Neutrophil (primary cell): ENCODE results near the gene SLC15A3.

Experiments
- H3K27ac ChIP-seq: fragments of 200-600 bp; sonication (generic); 2 replicates; pipeline ENCODE4 v1.5.1; 2016; ENCODE audit warnings: mild to moderate bottlenecking, moderate library complexity
- H3K27me3 ChIP-seq: fragments of 200-600 bp; sonication (generic); 2 replicates; pipeline ENCODE4 v1.6.0; 2016; ENCODE audit warnings: mild to moderate bottlenecking
- H3K36me3 ChIP-seq: fragments of 200-600 bp; sonication (generic); 2 replicates; pipeline ENCODE4 v1.5.1; 2017
- H3K4me1 ChIP-seq, 2 experiments: fragments of 200-600 bp in 1 of 2; sonication (generic) in 1 of 2; 1 replicate in 1 of 2; 2 replicates in 1 of 2; pipeline versions ENCODE4 v1.5.1 to v1.6.1; 2013 to 2016; ENCODE audit warnings: low read depth in 1 of 2, low read length in 1 of 2, mild to moderate bottlenecking in 1 of 2, moderate library complexity in 1 of 2; ENCODE audit not compliant: control insufficient read depth in 1 of 2, insufficient read depth in 1 of 2
- H3K4me3 ChIP-seq, 2 experiments: fragments of 200-600 bp in 1 of 2; sonication (generic) in 1 of 2; 1 replicate in 1 of 2; 2 replicates in 1 of 2; pipeline ENCODE4 v1.5.1; 2013 to 2016; ENCODE audit warnings: low read depth in 1 of 2, low read length in 1 of 2, mild to moderate bottlenecking in 1 of 2, moderate library complexity in 1 of 2
- H3K9me3 ChIP-seq: fragments of 200-600 bp; sonication (generic); 2 replicates; pipeline ENCODE4 v1.5.1; 2016
- TF ChIP-seq, protein P1 (sequence below): fragments of 200-600 bp; sonication (generic); IDR thresholded peaks from 2 replicates; pipeline ENCODE4 v1.5.1; 2016; ENCODE audit warnings: antibody characterized with exemption

SLC15A3 gene

GRCh38 chr11:60921259-60921658 lies 30.7 kb downstream of the SLC15A3 start:
- Histone ChIP-seq H3K4me3 (no peak overlapping the region), H3K27ac (no peak overlapping the region), H3K9me3 (no peaks in the 10 kb centered on the region), H3K4me1 (peaks cover 0 to 6% of the 10 kb centered on the region in 2 experiments), H3K36me3 (peaks cover 27% of the 10 kb centered on the region), H3K27me3 (peaks cover 49% of the 10 kb centered on the region)
- TF ChIP-seq, protein P1, sequence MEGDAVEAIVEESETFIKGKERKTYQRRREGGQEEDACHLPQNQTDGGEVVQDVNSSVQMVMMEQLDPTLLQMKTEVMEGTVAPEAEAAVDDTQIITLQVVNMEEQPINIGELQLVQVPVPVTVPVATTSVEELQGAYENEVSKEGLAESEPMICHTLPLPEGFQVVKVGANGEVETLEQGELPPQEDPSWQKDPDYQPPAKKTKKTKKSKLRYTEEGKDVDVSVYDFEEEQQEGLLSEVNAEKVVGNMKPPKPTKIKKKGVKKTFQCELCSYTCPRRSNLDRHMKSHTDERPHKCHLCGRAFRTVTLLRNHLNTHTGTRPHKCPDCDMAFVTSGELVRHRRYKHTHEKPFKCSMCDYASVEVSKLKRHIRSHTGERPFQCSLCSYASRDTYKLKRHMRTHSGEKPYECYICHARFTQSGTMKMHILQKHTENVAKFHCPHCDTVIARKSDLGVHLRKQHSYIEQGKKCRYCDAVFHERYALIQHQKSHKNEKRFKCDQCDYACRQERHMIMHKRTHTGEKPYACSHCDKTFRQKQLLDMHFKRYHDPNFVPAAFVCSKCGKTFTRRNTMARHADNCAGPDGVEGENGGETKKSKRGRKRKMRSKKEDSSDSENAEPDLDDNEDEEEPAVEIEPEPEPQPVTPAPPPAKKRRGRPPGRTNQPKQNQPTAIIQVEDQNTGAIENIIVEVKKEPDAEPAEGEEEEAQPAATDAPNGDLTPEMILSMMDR, result no peak

- TF ChIP-seq, protein P1, result no peak
- peaks cover 49% of the 10 kb centered on the region for H3K27me3 ChIP-seq
- peaks cover 10 to 16% of the 10 kb centered on the region in 2 experiments for H3K4me1 ChIP-seq
- H3K9me3 ChIP-seq, result no peaks in the 10 kb centered on the region
- peaks cover 27% of the 10 kb centered on the region for H3K36me3 ChIP-seq
- no peak overlapping the region for H3K4me3 ChIP-seq
- no peak overlapping the region for H3K27ac ChIP-seq
Observed at GRCh38 chr11:60919956-60920355, 32.0 kb downstream of the SLC15A3 start.

DNA sequence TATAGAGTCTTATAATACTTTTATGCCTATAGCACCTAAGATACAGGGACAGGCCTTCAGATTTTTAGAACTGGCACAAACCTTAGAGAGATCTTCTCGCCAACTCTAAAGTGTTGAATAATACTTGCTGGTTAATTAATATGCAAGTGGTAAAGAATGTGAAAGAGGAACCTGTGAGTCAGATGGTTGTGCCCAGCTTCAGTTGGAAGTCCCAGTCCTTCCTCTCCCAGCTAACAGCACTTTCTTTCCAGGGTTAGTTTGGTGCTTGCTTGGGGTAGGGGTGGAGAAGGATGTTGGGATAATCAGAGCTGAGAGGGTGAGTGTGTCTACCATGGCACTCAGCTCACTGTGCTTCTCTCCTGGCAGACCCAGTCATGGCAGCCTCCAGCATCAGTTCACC lies 32.7 kb downstream of the SLC15A3 start:
- H3K27ac ChIP-seq, result no peak overlapping the region
- TF ChIP-seq, protein P1, result no peak
- H3K36me3 ChIP-seq, result peaks cover 27% of the 10 kb centered on the region
- H3K27me3 ChIP-seq, result peaks cover 48% of the 10 kb centered on the region
- peaks cover 17 to 20% of the 10 kb centered on the region in 2 experiments for H3K4me1 ChIP-seq
- H3K4me3 ChIP-seq, result no peak overlapping the region
- H3K9me3 ChIP-seq, result no peaks in the 10 kb centered on the region

- Histone ChIP-seq H3K9me3 (no peaks in the 10 kb centered on the region), H3K36me3 (peaks cover 27% of the 10 kb centered on the region), H3K4me3 (no peak overlapping the region), H3K4me1 (peaks cover 19 to 21% of the 10 kb centered on the region in 2 experiments), H3K27ac (no peak overlapping the region), H3K27me3 (peaks cover 44% of the 10 kb centered on the region)
- TF ChIP-seq, protein P1, result no peak
Observed at GRCh38 chr11:60918939-60919265, 33.1 kb downstream of the SLC15A3 start.

- peaks cover 39% of the 10 kb centered on the region for H3K27me3 ChIP-seq
- H3K36me3 ChIP-seq, result peaks cover 27% of the 10 kb centered on the region
- peaks cover 23 to 26% of the 10 kb centered on the region in 2 experiments for H3K4me1 ChIP-seq
- no peak overlapping the region for H3K27ac ChIP-seq
- H3K9me3 ChIP-seq, result no peaks in the 10 kb centered on the region
- TF ChIP-seq, protein P1, result no peak
- H3K4me3 ChIP-seq, result no peak overlapping the region
Observed at GRCh38 chr11:60918251-60918938, 33.6 kb downstream of the SLC15A3 start.
